Endothelial cell of umbilical vein (primary cell): ENCODE measurements around the gene CAPN8. TPM values are rescaled to one million over a fixed set of nuclear protein-coding genes. Genes with fewer than 3 reads are reported as not detected.

Experiments used
- BruUV-seq: library from RNA; stranded (reverse); fragments of 400-500 nt; replicated peaks from 2 replicates; lab custom pipeline; 2021; lab: Mats Ljungman, UMichigan
- CTCF ChIA-PET: fragments of 300-600, 350-600 bp; sonication (Branson Sonifier 250); formaldehyde crosslinking; loops from one replicate; lab custom pipeline; 2021; ENCODE audit warnings: antibody characterized with exemption, inconsistent platforms; lab: Charles Lee
- POLR2A ChIA-PET: fragments of 300-600, 350-600 bp; sonication (Branson Sonifier 250); formaldehyde crosslinking; loops from one replicate; lab custom pipeline; 2021; ENCODE audit warnings: antibody characterized with exemption, inconsistent platforms; lab: Charles Lee
- DNase-seq: peaks from one replicate; pipeline ENCODE4 v3.0.0-alpha.2; 2011; ENCODE audit warnings: low read depth, low spot score
- FAIRE-seq: peaks from 2 replicates; lab custom pipeline; 2011; peaks lifted over from hg19 to GRCh38; lab: Jason Lieb, UNC
- H2AFZ ChIP-seq: 2 replicates; pipeline ENCODE4 v1.6.0; 2012; ENCODE audit warnings: low read depth, low read length, control low read depth, inconsistent platforms
- H3K27ac ChIP-seq: 2 replicates; pipeline ENCODE4 v1.5.1; 2011; ENCODE audit warnings: low read depth, mild to moderate bottlenecking, control low read depth, low read length, moderate library complexity; ENCODE audit not compliant: insufficient read depth
- H3K27me3 ChIP-seq, 2 experiments: 2 replicates each; pipeline versions ENCODE4 v1.6.0 to v1.6.1; 2011; ENCODE audit warnings: low read length in 2 of 2, mixed read lengths in 1 of 2; ENCODE audit not compliant: control insufficient read depth in 2 of 2, insufficient read depth in 2 of 2
- H3K36me3 ChIP-seq, 2 experiments: 2 replicates in 1 of 2; 3 replicates in 1 of 2; pipeline ENCODE4 v1.5.1; 2011; ENCODE audit warnings: low read length in 2 of 2, mild to moderate bottlenecking in 1 of 2, moderate library complexity in 1 of 2; ENCODE audit not compliant: control insufficient read depth in 2 of 2, insufficient read depth in 2 of 2; ENCODE audit errors: extremely low read depth in 1 of 2
- H3K4me1 ChIP-seq: 3 replicates; pipeline ENCODE4 v1.5.1; 2011; ENCODE audit warnings: mild to moderate bottlenecking, low read length; ENCODE audit not compliant: control insufficient read depth, insufficient read depth; ENCODE audit errors: extremely low read depth
- H3K4me2 ChIP-seq: 2 replicates; pipeline ENCODE4 v1.6.1; 2011; ENCODE audit warnings: low read length, control low read depth, mixed read lengths; ENCODE audit not compliant: insufficient read depth
- H3K4me3 ChIP-seq, 3 experiments: fragments of 200-600 bp in 1 of 3; sonication (generic), shearing (Covaris generic) in 1 of 3; replicated peaks in 1 of 3; 2 replicates each; pipeline ENCODE4 v1.5.1; 2011 to 2016; ENCODE audit warnings: control low read depth in 3 of 3, low read length in 3 of 3, mild to moderate bottlenecking in 2 of 3, inconsistent platforms in 1 of 3, low read depth in 1 of 3, moderate library complexity in 1 of 3; ENCODE audit not compliant: insufficient read depth in 1 of 3
- H3K79me2 ChIP-seq: 2 replicates; pipeline ENCODE4 v1.6.0; 2012; ENCODE audit warnings: low read length, inconsistent platforms; ENCODE audit not compliant: control insufficient read depth, insufficient read depth
- H3K9ac ChIP-seq: replicated peaks from 2 replicates; pipeline ENCODE3; 2011; ENCODE audit warnings: low read length, control low read depth; ENCODE audit not compliant: insufficient read depth; ENCODE audit errors: extremely low read depth
- H3K9me1 ChIP-seq: replicated peaks from 3 replicates; pipeline ENCODE4 v1.6.0; 2011; ENCODE audit warnings: mild to moderate bottlenecking, low read length; ENCODE audit not compliant: control insufficient read depth, insufficient read depth; ENCODE audit errors: extremely low read depth
- H3K9me3 ChIP-seq: replicated peaks from 2 replicates; pipeline ENCODE4 v1.5.1; 2012; ENCODE audit warnings: low read length, inconsistent platforms; ENCODE audit not compliant: control insufficient read depth, insufficient read depth
- H4K20me1 ChIP-seq: replicated peaks from 2 replicates; pipeline ENCODE3; 2011; ENCODE audit warnings: mild to moderate bottlenecking, low read length; ENCODE audit not compliant: control insufficient read depth, insufficient read depth; ENCODE audit errors: extremely low read depth
- EZH2 ChIP-seq: IDR thresholded peaks from 2 replicates; pipeline ENCODE4 v1.6.1; 2012; ENCODE audit warnings: borderline replicate concordance, low read depth, mild to moderate bottlenecking, moderate library complexity, low read length, inconsistent platforms; ENCODE audit not compliant: severe bottlenecking
- FOS ChIP-seq: IDR thresholded peaks from 2 replicates; pipeline ENCODE4 v1.6.1; 2011; ENCODE audit warnings: mild to moderate bottlenecking, low read length, moderate library complexity, borderline replicate concordance; ENCODE audit not compliant: insufficient read depth
- GATA2 ChIP-seq: IDR thresholded peaks from 2 replicates; pipeline ENCODE4 v1.7.0; 2011; ENCODE audit warnings: low read depth, mild to moderate bottlenecking, moderate library complexity, mixed read lengths, low read length; ENCODE audit not compliant: insufficient read length, insufficient read depth
- JUN ChIP-seq: IDR thresholded peaks from 2 replicates; pipeline ENCODE4 v1.6.1; 2011; ENCODE audit warnings: borderline replicate concordance, low read depth; ENCODE audit not compliant: insufficient read length, insufficient read depth
- MYC ChIP-seq: IDR thresholded peaks from one replicate; pipeline ENCODE4 v1.6.1; 2011; ENCODE audit warnings: mild to moderate bottlenecking, low read depth, low read length
- POLR2A ChIP-seq: IDR thresholded peaks from 2 replicates; pipeline ENCODE4 v1.6.1; 2012; ENCODE audit warnings: low read depth, mild to moderate bottlenecking, control low read depth, low read length
- POLR2AphosphoS5 ChIP-seq: IDR thresholded peaks from 2 replicates; pipeline ENCODE4 v1.6.1; 2012; ENCODE audit warnings: low read depth, mild to moderate bottlenecking, control low read depth, low read length, moderate library complexity; ENCODE audit not compliant: insufficient read depth
- dilution Hi-C: fragments of 300-500 bp; cut with MboI; formaldehyde crosslinking; loops from one replicate; pipeline ENCODE4 v1.15.0; 2019; ENCODE audit warnings: low sequenced_read_pairs; ENCODE audit not compliant: extremely low pct_ligation_motif_present
- intact Hi-C: fragments of 100-400 bp; cut with micrococcal nuclease; formaldehyde crosslinking; loops from one replicate; pipeline ENCODE4 v1.10.0; 2022
- polyA plus RNA-seq, 4 experiments: library from polyadenylated mRNA; depleted of rRNA in 3 of 4; stranded (reverse) in 3 of 4; unstranded in 1 of 4; fragments of >200 nt; gene quantifications; 2 replicates each; pipeline versions ENCODE4 v1.2.1 to v1.2.3, GENCODE V29; 2011 to 2012; ENCODE audit warnings: missing spikeins in 1 of 4
- total RNA-seq: library from RNA; stranded (reverse); gene quantifications from 2 replicates; pipeline ENCODE4 v1.2.3, GENCODE V29; 2021
- TF ChIP-seq, protein P1 (sequence below): IDR thresholded peaks from 2 replicates; pipeline ENCODE4 v1.6.1; 2011; ENCODE audit not compliant: insufficient read depth, insufficient read length
- TF ChIP-seq, protein P2 (sequence below), 2 donors: IDR thresholded peaks; 1 replicate in 1 of 2; 2 replicates in 1 of 2; pipeline ENCODE4 v1.5.1; 2011; ENCODE audit warnings: low read length in 2 of 2, mild to moderate bottlenecking in 2 of 2, moderate library complexity in 2 of 2, control low read depth in 1 of 2, inconsistent platforms in 1 of 2, low read depth in 1 of 2; ENCODE audit not compliant: insufficient read depth in 1 of 2; ENCODE audit errors: extremely low read depth in 1 of 2

CAPN8 gene
- total and polyA plus RNA-seq, 2 donors (not counting 3 experiments of a cell fraction or from before 2014, with no cell fraction given): not detected

DNA sequence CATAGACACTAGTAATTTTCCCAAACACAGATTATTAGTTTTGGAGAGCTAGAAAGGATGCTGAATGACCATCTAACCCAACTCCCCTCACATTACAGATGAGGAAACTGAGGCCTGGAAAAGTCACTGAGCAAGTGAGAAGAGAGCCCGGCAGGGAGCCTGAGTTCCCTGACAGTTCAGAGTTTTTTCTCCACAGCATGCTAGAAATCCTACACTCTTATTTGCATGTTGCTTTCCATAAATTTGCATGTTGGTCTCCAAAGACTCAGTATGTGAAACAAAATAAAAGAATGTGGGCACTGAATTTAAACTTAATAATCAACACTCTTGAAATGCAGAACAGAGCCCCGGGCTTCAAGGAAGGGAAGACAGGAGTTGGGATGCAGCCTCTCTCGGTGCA lies 140.0 kb downstream of the CAPN8 start:
- Histone ChIP-seq H3K4me1 (no peaks in the 10 kb centered on the region), H2AFZ (no peak overlapping the region), H3K4me3 (no peak overlapping the region), H3K27ac (no peak overlapping the region), H3K36me3 (no peaks in the 10 kb centered on the region), H3K9ac (no peak overlapping the region), H3K9me1 (no peaks in the 10 kb centered on the region), H4K20me1 (no peaks in the 10 kb centered on the region), H3K27me3 (no peaks in the 10 kb centered on the region), H3K9me3 (no peaks in the 10 kb centered on the region), H3K79me2 (no peaks in the 10 kb centered on the region), H3K4me2 (no peak overlapping the region)
- FAIRE-seq: no peak
- dilution Hi-C loops (no loop called here), intact Hi-C loops (no loop called here)
- ChIA-PET CTCF (no interaction called here), POLR2A (no interaction called here)
- no peak for TF ChIP-seq MYC
- no peak for TF ChIP-seq JUN
- TF ChIP-seq POLR2A: no peak
- TF ChIP-seq, protein P1, sequence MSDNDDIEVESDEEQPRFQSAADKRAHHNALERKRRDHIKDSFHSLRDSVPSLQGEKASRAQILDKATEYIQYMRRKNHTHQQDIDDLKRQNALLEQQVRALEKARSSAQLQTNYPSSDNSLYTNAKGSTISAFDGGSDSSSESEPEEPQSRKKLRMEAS: no peak
- TF ChIP-seq EZH2: no peak
- DNase-seq: no peak
- BruUV-seq: no TSS peak

DNA sequence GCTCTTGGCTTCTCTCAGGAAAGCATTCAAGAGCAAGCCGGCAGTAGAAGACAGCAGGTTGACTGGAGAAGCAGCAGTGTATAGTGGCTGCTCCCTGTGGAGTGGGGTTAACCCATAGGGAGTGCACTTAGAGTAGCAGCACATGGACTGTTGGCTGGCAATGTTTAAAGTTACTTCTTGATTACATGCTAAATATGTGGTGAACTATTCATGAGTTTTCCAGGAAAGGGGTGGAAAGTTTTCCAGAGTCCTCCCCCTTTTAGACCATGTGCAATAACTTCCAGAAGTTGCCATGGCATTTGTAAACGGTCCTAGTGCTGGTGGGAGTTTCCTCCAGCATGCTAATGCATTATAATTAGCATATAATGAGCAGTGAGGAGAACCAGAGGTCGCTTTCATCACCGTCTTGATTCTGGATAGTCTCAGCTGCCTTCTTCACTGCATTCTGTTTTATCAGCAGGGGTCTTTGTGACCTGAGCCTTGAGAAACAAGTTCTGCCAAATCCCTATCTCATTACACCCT lies 140.5 kb downstream of the CAPN8 start:
- Histone ChIP-seq H2AFZ (no peak overlapping the region), H3K9me3 (no peaks in the 10 kb centered on the region), H3K4me3 (no peak overlapping the region), H3K79me2 (no peaks in the 10 kb centered on the region), H3K27me3 (no peaks in the 10 kb centered on the region), H3K27ac (no peak overlapping the region), H3K9me1 (no peaks in the 10 kb centered on the region), H3K4me1 (no peaks in the 10 kb centered on the region), H4K20me1 (no peaks in the 10 kb centered on the region), H3K9ac (no peak overlapping the region), H3K36me3 (no peaks in the 10 kb centered on the region), H3K4me2 (no peak overlapping the region)
- dilution Hi-C loops (no loop called here), intact Hi-C loops (no loop called here)
- BruUV-seq: no TSS peak
- TF ChIP-seq, protein P1: no peak
- TF ChIP-seq POLR2A (no peak), POLR2AphosphoS5 (no peak), EZH2 (no peak), MYC (no peak), JUN (no peak), FOS (no peak), GATA2 (no peak)
- TF ChIP-seq, protein P2, sequence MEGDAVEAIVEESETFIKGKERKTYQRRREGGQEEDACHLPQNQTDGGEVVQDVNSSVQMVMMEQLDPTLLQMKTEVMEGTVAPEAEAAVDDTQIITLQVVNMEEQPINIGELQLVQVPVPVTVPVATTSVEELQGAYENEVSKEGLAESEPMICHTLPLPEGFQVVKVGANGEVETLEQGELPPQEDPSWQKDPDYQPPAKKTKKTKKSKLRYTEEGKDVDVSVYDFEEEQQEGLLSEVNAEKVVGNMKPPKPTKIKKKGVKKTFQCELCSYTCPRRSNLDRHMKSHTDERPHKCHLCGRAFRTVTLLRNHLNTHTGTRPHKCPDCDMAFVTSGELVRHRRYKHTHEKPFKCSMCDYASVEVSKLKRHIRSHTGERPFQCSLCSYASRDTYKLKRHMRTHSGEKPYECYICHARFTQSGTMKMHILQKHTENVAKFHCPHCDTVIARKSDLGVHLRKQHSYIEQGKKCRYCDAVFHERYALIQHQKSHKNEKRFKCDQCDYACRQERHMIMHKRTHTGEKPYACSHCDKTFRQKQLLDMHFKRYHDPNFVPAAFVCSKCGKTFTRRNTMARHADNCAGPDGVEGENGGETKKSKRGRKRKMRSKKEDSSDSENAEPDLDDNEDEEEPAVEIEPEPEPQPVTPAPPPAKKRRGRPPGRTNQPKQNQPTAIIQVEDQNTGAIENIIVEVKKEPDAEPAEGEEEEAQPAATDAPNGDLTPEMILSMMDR (IDR thresholded peaks at IDR 0.05; ENCODE audit: extremely low read depth in 1 of 2, insufficient read depth in 1 of 2, low read depth in 1 of 2, low read length in 2 of 2): no peak
- CTCF ChIA-PET: no interaction called here
- FAIRE-seq (no peak), DNase-seq (no peak)
- POLR2A ChIA-PET: no interaction called here
